ENCODE measurements around the gene SHH.
"Not testable (repeated sequence)": the region's sequence is repeated elsewhere in the genome, so short reads cannot be mapped to it uniquely, and the experiment has no call there.

SHH gene

DNA sequence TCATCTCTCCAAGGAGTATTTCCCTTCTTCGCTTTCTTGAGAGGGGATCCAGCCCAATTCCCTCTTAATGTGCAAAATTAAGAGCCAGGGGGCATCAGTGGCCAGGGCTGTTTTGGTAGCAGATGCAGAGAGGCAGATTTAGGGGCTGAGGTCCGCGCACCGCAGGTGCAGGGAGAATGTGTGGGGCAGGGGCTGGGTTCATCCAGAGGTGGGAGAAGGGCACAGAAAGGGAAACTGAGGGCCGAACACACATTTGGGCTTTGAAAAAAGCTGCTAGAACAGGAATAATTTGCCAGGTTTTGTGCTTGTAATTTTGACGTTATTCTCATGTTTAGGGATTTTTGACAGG, 6.5 kb upstream of the SHH start:
- DNase-seq = no peak

- DNase-seq = no peak
Measured at GRCh38 chr7:155818154-155818819, 6.0 kb upstream of the SHH start.

DNA sequence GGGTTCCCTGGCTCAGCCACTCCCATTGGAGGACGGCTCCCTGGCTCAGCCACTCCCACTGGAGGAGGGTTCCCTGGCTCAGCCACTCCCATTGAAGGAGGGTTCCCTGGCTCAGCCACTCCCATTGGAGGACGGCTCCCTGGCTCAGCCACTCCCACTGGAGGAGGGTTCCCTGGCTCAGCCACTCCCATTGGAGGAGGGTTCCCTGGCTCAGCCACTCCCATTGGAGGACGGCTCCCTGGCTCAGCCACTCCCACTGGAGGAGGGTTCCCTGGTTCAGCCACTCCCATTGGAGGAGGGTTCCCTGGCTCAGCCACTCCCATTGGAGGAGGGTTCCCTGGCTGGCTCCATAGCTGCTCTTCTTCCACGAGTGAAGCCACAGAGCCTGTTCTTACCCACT, 5.3 kb upstream of the SHH start:
- not testable (repeated sequence) for DNase-seq

DNA sequence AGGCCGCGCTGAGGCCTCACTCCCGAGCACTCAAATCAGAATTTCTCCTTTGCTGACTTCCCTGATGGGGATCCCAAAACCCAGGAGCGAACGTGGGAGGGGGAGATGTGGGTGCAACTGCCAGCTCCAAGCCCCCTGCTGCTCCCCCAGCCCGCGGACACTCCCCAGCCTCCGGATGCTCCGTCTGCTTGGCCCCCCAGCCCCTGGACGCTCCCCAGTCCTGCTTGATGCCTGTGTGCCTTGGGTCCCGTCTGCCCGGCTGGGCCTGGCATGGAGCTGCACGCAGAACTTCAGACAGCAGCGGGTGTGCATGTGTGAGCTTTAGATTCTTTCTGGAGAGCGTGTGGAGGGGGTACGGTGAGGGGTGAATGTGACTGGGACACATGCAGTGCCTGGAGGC, 4.7 kb upstream of the SHH start:
- no peak for DNase-seq

DNA sequence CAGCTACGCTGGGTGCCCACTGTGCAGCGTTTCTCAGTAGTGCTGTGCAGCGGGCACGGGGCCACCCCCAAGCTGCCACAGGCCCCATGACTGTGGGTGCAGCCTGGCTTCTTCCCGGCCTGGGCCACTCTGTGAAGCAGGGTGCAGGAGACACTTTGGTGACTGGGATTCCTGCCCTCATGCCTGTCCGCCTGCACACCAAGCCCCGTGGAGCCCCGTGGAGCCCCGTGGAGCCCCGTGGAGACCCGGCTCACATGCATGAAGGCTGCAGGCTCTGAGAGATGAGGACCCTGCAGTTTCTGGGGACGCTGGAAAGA, 3.9 kb upstream of the SHH start:
- no peak for DNase-seq

GRCh38 chr7:155815332-155816191, 3.3 kb upstream of the SHH start:
- DNase-seq = no peak

DNA sequence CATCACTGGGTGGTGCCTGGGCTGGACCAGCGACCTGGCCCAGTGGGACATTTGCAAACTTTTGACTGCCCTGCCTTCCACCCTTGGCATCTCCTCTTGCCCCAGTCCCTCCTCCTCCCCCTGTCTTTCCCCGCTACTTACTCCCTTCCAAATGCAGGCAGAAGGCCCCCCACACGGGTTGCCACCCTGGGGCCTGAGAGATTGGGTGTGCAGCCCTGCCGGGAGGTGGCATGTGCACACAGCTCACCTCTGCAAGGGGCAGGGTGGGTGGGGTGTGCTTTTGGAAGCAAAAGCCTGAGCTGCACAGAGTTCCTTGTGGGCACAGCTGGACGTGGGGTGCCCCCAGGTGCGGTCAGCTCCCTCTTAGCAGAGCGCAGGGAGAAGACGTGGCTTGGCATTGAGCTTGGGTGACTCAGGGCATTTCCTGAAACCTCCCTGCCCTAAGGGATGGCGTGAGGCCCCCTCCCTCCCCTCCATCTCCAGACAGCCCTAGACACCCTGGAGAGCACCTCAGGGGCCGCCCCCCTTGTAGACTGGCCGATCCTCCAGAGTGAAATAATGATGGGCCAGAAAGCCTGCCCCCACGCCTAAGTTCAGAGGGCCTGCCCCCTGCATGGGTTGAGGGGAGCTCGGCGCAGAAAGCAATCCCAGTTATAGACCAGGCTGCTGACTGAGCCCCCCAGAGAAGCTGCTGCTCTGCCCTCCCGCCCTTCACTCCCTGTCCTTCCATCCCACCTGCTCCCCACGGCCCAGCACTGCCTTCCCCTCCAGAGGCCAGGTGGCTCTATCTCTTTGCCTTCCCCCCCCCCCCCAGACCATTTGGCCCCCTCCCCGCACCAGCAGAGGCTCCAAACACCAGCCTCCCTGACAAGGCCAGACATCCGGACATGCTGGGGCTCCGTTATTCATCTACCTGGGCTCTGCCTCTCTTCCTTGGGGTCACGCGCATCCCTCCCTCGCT, 2.3 kb upstream of the SHH start:
- DNase-seq = no peak

- no peak for DNase-seq
Measured at GRCh38 chr7:155813546-155814315, 1.5 kb upstream of the SHH start.

DNA sequence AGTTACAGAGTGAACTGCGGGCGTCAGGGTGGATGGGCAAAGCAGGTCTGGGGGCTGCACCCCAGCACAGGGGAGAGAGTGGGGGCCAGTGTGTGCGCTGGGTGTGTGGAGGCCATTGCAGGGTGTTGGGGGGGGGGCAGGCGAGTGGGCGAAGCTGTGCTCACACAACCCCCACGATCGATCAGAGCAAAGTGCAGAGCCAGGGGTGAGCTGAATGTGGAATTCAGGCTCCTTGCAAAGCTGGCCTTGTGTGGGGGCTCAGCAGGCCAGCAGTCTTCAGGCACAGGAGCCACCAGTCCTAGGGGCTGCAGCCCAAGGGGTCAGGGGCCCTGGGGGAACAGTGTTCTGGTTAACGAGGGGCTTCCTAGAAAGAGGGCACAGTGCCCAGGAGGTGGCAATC, 862 bp upstream of the SHH start:
- no peak for DNase-seq

DNA sequence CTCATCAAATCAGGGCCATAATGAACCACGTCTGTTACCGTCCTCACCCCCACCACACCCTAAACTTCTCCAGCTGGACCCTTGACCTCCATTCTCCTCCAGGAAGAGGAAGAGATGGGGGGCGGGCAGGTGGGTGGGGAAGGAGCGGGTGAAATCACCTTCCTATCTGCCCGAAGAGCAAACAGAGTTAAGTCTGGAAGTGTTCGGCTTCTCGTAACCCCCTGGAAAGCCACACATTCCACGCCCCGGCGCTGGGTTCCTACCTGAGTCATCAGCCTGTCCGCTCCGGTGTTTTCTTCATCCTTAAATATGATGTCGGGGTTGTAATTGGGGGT, 736 bp downstream of the SHH start:
- DNase-seq = no peak

DNA sequence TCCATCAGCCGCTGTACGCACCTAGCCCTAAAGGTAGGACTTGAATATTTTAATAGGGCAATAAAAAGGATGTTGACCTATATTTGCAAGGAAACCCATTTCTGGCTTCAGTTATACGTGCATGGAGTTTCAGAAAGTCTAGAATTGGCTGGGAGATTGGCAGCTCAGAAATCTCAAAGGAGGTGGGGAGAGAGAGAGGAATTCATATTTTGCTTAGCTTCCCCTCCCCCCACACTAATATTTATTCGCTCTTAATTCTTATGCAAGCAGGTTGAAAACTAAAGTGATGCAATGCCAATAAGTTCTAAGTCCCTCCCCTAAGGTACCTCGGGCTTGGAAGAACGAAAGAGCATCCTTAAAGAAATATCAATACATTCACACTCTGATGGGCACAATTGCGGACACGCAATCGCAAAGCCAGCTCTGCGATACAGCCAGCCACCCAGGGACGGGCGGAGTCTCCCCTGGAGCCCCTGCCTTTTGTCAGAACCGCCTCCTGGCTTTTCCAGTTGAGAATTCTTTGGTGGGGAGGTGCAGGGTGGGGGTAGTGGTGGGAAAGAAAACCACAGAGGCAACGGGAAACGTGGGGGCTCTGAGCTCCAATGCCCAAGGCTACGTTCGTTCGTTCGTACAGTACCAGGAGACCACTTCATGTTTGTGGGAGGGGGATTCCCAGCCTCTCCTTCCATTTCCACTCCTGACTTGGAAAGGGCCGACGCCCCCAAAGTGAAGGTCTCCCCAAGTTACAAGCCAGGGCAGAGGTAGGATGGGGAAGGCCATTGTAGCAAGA, 1.3 kb downstream of the SHH start:
- no peak for DNase-seq

DNA sequence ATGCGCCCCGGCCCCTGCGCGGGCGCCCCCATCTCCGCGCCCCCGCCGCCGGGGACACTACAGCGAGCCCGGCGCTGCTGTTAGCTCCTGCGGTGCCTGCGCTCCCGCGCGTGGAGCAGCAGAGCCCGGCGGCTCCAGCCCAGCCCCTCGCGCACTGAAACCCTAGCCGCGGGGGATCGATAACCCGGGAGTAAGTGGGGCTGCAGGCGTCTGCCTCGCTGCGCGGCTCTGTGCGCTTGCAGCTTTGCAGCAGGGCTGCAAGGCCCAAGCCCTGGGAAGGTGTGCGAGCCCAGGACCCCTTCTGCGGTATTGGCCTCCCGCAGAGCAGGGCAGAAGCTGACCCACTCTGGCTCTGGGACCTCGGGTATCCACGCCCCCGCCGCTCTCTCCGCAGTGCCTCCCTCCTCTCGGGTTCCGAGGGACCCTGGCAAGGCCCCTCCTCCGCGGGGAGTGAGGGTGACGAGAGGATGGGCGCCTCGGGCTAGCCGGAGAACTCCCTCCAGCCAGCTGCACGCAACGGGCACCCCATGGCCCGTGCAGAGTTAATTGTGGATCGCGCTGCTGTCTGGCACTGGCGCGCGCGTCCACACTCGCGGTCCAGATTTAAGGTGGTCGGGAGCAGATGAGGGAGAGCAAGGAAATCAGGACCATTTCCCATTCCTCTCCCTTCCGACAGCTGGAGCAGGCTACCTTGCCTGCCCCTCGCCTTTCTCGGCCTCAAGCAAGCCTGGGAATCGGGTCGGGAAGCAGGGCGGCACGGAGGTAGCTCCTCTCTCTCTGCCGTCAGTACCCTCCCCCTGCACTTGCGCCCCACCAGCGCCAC, 2.1 kb downstream of the SHH start:
- no peak for DNase-seq

- no peak for DNase-seq
Measured at GRCh38 chr7:155809332-155809946, 2.8 kb downstream of the SHH start.

DNA sequence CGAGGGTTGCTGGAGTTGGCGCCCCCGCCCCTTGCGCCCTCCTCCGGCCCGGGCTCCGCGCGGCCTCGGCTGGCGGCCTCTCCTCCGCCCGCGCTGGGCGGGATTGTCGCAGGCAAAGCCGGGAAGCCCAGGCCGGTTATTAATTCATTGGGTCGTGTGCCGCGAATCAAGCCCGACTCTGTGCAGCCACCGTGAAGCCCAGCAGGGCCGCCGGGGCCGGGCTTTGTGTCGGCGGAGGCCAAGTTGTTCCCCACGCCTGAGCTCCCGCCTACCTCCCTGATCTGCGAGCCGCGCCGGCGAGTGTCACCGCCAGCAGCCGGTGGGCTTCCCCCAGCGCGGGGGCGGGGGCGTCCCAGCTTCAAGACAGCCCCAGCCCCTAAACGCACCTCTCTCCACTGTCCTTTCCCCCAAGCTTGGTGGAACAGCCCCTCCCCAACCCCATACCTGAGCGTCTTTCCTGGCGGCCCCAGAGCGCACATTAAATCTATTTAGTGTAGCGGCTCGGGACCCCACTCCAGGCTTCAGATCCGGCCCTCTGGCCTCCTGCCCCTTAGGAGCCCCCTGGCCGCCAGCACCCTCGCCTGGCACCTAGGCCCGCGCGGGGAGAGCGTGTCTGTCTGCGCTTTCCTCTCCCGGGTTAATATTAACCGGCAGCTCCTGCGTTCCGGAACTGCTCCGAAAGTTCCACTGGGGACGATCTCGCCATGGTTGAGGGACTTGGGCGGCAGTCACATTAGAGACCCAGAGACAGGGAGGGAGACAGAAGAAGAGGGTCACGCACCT, 3.5 kb downstream of the SHH start:
- no peak for DNase-seq

GRCh38 chr7:155807789-155808548, 4.3 kb downstream of the SHH start:
- DNase-seq = no peak

DNA sequence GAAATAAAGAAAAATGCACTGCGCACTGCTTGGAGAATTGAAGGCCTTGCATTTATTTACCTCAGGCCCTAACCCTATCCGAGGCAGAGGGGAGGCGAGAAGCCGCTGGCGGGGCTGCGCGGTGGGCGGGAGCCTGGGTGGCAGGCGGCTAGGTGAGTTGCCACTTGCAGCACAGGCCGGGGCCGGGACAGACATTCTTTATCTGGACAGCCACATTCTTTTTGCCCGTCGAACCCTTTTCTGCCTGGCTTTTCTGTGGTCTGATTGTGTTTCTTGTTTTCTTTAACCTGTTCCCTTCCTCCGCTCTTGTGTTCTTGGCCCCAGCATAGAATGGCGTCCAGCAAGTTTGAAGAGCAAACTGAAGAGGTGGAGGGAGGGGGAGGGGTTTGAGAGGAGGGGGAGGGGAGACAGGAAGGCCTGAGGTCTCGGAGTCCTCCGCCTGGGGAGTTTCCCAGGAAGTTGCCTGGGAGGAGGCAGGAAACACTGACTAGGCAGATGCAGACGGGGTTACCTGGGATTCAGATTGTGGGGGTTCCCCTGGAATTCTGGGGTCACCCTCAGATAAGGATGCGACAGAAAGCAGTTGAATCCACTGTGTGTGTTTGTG, 5.1 kb downstream of the SHH start:
- DNase-seq = no peak

- no peak for DNase-seq
Measured at GRCh38 chr7:155806096-155806871, 6.0 kb downstream of the SHH start.

DNA sequence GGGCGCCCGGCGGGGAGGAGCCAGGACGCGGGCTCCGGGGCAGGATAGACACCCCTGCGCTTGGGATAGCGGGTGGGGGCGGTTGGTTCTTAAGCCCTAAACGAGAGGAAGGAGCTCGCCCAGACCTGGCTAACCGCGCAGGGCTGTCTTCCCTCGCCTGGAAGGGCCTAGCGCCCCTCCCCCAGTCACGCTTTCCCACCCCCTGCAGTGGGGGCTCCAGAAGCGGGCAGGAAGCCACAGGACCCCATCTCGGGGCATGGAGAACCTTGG, 6.5 kb downstream of the SHH start:
- no peak for DNase-seq

Data from DMS79 (cell line).